ENCODE data around the gene PDPK1. TPM values are rescaled to one million over a fixed set of nuclear protein-coding genes. Genes with fewer than 3 reads are reported as not detected.

PDPK1 gene
- total RNA-seq, 4 donors from 2014 or later: 23.6 to 37.4 (median 34.2) TPM

DNA sequence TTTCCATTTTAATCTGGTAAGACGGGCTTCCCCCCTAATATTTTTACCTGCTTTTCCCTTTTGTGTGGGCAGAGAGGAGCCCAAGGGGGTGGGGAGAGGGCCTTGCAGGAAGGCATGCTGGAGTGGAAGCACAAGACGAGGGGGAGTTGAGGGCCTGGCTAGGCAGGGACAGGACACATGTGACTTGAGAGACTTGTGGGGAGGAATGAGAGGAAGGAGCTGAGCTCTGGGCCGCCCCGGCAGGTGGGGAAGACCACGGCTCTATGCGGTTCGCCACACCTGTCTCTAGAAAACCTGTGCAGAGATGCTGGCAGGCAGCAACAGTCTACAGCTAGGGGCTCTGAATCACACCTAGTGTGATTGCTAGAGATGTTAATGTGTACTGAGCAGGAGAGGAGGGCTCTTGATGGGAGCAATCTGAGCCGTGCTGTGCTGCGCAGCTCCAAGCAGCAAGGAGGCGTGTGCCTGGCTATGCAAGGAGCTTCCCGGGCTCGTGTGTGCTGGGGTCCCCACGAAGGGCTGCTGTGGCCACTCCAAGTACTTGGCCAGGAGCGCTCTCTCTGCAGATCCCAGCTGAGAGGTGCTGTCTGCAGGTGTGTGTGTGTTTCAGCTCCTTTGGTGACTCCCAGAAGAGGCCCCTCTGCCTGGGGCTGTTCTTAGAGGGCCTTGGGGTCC lies 50.2 kb downstream of the PDPK1 start:
- TF ChIP-seq, protein P1, sequence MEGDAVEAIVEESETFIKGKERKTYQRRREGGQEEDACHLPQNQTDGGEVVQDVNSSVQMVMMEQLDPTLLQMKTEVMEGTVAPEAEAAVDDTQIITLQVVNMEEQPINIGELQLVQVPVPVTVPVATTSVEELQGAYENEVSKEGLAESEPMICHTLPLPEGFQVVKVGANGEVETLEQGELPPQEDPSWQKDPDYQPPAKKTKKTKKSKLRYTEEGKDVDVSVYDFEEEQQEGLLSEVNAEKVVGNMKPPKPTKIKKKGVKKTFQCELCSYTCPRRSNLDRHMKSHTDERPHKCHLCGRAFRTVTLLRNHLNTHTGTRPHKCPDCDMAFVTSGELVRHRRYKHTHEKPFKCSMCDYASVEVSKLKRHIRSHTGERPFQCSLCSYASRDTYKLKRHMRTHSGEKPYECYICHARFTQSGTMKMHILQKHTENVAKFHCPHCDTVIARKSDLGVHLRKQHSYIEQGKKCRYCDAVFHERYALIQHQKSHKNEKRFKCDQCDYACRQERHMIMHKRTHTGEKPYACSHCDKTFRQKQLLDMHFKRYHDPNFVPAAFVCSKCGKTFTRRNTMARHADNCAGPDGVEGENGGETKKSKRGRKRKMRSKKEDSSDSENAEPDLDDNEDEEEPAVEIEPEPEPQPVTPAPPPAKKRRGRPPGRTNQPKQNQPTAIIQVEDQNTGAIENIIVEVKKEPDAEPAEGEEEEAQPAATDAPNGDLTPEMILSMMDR (IDR thresholded peaks at IDR 0.05; ENCODE audit: low read depth): no peak

DNA sequence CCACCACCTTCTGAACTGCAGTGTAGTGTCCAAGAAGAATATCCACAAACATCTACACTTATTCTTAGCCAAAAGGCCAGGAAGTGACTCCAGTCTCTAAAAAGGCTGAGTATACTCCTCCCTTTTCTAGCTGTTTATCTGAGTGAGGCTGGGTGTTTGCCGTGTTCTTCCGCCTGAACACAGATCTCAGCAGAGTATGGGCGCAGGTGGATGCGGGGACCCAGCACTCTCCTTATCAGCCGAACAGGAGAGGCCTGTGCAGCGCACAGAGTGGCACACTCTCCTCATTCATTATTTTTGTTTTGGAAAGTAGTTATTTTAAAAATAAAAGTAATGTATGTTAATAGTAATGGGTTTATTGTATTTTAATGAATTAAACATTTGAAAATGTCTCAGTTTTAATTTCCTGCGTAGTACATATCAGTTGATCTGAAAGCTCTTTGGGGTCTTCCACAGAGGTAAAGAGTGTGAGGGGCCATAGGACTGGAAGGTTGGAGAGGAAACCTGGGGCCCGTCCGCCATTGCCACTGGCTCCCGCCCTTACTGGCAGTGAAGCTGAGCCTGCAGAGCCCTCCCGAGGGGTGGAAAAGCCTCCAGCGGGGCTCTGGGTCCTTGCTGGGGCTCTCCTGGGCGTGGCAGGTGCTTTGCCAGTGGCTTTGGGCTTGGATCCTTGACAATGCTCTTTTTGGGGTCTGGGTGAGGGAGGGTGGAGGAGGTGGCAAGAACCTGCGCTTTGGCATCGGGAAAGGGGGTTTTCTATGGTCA lies 53.8 kb downstream of the PDPK1 start:
- TF ChIP-seq, protein P1 (IDR thresholded peaks at IDR 0.05; ENCODE audit: low read depth): no peak

DNA sequence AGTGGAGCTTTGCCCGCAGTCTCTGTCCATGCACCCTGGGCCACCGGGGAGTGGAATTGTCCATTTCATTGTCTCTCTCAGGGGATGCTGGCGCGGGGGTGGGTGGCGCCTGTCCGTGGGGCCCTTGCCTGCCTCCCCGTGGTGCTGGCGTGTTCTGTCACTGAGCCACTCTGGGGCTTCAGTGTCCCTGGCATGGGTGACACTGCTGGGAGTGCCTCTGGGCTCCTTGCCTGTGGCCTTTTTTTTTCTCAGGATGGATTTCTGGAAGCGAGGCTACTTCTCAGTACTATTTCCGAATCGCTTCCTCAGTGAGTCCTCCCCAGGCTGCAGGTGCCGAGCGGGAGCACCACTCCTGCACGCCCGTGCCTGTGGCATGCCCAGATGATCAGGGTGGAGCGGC lies 55.0 kb downstream of the PDPK1 start:
- TF ChIP-seq, protein P1 (IDR thresholded peaks at IDR 0.05; ENCODE audit: low read depth): no peak

DNA sequence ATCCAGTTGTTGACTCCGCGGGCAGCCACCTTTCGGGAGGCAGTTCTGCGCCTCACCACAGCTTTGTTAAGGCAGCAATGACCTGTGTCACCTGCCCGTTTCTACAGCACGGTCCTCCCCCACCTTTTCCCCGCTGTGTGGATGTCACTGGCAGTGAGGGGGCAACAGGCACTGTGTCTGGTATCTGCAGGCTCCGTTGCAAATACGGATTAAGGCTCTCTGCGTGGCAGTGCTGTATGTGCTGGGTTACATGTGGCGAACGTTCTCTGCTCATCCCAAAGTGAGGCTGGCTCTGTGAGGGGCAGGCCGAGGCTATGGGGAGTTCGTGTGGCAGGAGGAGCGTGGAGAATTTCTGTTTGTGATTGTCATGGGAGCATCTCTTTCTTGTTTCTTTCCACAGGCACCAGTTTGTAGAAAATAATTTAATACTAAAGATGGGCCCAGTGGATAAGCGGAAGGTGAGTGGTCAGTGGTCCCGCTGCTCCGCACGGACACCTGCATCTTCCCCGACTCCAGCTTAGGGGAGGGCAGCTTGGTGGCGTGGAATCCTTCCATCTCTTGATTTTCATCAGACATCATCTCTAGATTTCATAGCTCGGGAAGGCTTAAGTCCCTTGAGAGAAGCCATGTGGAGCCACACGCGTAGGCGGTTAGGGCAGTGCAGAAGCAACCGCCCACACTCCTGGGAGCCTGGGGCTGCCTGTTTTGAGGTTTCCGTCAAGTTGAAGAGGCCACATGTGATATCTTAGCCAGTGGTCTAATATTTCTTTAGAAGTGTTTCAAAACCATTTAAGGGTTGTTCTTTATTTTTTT lies 57.8 kb downstream of the PDPK1 start:
- TF ChIP-seq, protein P1 (IDR thresholded peaks at IDR 0.05; ENCODE audit: low read depth): no peak

DNA sequence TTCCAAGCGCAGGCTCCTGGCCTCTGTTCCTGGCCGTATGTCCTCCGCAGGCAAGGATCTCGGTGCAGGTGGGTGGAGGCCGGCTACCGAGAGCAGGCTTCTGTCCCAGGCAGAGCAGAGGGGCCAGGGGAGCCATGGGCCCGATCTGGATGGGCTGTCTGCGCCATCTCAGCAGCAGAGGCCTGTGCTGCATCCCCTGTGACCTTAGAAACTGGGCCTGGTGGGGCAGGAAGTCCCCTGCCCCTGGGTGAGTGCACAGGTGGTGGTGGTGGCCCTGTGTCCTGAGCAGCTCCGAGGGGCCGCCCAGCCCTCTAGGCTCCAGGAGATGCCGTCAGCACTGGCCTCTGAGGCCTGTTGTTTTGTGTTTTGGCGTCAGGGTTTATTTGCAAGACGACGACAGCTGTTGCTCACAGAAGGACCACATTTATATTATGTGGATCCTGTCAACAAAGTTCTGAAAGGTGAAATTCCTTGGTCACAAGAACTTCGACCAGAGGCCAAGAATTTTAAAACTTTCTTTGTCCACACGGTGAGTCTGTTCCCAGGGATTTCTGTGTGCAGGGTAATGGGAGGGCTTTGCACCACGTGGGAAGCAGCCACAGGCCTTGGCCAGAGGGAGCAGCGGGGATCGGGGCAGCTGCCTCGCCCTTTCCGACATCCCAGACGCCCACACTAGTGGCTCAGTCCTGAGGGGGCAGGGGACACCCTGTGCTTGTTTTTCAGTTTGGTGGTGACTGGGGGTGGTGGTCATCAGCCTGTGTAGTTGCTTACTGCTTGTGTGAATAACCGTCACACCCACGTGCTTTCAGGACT lies 59.1 kb downstream of the PDPK1 start:
- TF ChIP-seq, protein P1 (IDR thresholded peaks at IDR 0.05; ENCODE audit: low read depth): no peak

DNA sequence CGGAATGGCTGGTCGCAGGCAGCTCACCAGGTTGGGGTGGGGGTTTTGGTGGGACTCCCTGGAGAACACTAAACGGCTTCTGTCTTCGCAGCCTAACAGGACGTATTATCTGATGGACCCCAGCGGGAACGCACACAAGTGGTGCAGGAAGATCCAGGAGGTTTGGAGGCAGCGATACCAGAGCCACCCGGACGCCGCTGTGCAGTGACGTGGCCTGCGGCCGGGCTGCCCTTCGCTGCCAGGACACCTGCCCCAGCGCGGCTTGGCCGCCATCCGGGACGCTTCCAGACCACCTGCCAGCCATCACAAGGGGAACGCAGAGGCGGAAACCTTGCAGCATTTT lies 59.7 kb downstream of the PDPK1 start:
- TF ChIP-seq, protein P1 (IDR thresholded peaks at IDR 0.05; ENCODE audit: low read depth): no peak

All from subcutaneous adipose tissue (tissue), 4 donors.